ENCODE data around the gene LGR6. TPM values are rescaled to one million over a fixed set of nuclear protein-coding genes. Genes with fewer than 3 reads are reported as not detected.

LGR6 gene
- total and polyA plus RNA-seq, 2 of the 4 experiments (the other 2 are of a cell fraction), result not detected

DNA sequence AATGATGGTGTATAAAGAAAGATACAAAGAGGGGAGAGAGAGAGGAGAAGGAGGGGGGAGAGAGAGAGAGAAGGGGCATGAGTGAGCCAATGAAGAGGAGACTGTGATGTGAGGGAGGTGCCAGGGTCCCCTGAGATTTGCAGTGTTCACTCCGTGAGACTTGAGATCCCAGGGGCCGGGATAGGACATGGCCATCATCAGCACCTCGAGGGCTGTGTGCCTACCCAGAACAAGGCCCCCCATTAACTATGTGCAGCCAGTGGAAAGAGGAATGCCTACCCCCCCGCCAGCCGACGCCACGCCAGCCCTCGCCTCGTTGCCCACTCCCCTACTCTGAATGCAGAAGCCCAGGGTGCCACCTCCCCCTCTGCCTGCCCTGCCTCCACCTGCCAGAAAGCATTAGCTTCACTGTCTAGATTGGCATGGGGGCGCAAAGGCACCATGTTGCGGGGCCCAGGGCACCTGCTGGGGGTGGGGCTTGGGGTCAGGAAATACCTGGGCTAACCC is 14.8 kb downstream of the LGR6 start:
- no TSS peak for BruUV-seq (replicated peaks)
- dilution Hi-C loops (cut with HindIII; ENCODE audit: low sequenced_read_pairs, unreplicated experiment) (no loop called here), in situ Hi-C loops (cut with MboI; ENCODE audit: low sequenced_read_pairs) (no loop called here)

More for the DNA sequence above, 14.8 kb downstream of the LGR6 start:
- Histone ChIP-seq H2AK5ac (ENCODE audit: low read depth, low read length) (no peak overlapping the region), H4K91ac (ENCODE audit: insufficient read depth, low read depth, low read length) (no peak overlapping the region), H3K4me2 (ENCODE audit: low read depth, low read length) (no peak overlapping the region), H3K23ac (ENCODE audit: low read depth, low read length) (no peak overlapping the region), H2BK120ac (ENCODE audit: low read depth, low read length) (no peak overlapping the region), H2BK15ac (ENCODE audit: low read depth, low read length) (no peak overlapping the region), H3K14ac (replicated peaks; ENCODE audit: low read depth, low read length) (no peak overlapping the region), H4K20me1 (ENCODE audit: insufficient read depth, low read length) (no peaks in the 10 kb centered on the region), H3K4me3 (ENCODE audit: insufficient read depth, low read depth, low read length) (no peak overlapping the region), H2AK9ac (replicated peaks; ENCODE audit: low read depth, low read length, poor library complexity) (no peak overlapping the region), H3K4ac (ENCODE audit: low read depth, low read length) (no peak overlapping the region), H3K56ac (ENCODE audit: extremely low read depth, insufficient read depth, low read length) (no peak overlapping the region), H3K79me1 (ENCODE audit: low read depth in 1 of 2, low read length in 2 of 2) (no peaks in the 10 kb centered on the region), H2BK20ac (ENCODE audit: low read depth, low read length) (no peak overlapping the region), H3K27ac (ENCODE audit: insufficient read depth, low read length) (no peak overlapping the region), H3K9me3 (ENCODE audit: control insufficient read depth, insufficient read depth, low read length) (no peaks in the 10 kb centered on the region; the same call in 1 of the 2 replicates), H2BK5ac (ENCODE audit: low read depth, low read length, poor library complexity, severe bottlenecking) (no peak overlapping the region), H3K27me3 (ENCODE audit: control insufficient read depth, insufficient read depth, low read length) (peaks cover 55% of the 10 kb centered on the region), H2AFZ (replicated peaks; ENCODE audit: low read length, poor library complexity) (no peak overlapping the region), H3K9me1 (ENCODE audit: insufficient read depth, low read length) (no peaks in the 10 kb centered on the region), H4K5ac (ENCODE audit: low read depth, low read length) (no peak overlapping the region), H3K4me1 (ENCODE audit: control insufficient read depth, insufficient read depth, low read length) (no peaks in the 10 kb centered on the region), H3K9ac (ENCODE audit: low read depth, low read length) (no peak overlapping the region), H4K8ac (ENCODE audit: low read depth in 2 of 2, low read length in 2 of 2) (no peak overlapping the region), H3K18ac (ENCODE audit: low read depth, low read length) (no peak overlapping the region), H3K36me3 (ENCODE audit: control insufficient read depth, insufficient read depth, low read length) (no peaks in the 10 kb centered on the region)
- intact Hi-C loops (cut with micrococcal nuclease), result no loop called here
- TF ChIP-seq RAD21 (IDR thresholded peaks at IDR 0.05; ENCODE audit: low read length) (no peak), MAZ (IDR thresholded peaks at IDR 0.05; ENCODE audit: borderline replicate concordance, low read depth, low read length) (no peak), MAFK (IDR thresholded peaks at IDR 0.05; ENCODE audit: low read depth, low read length) (no peak)
- TF ChIP-seq, protein P1, sequence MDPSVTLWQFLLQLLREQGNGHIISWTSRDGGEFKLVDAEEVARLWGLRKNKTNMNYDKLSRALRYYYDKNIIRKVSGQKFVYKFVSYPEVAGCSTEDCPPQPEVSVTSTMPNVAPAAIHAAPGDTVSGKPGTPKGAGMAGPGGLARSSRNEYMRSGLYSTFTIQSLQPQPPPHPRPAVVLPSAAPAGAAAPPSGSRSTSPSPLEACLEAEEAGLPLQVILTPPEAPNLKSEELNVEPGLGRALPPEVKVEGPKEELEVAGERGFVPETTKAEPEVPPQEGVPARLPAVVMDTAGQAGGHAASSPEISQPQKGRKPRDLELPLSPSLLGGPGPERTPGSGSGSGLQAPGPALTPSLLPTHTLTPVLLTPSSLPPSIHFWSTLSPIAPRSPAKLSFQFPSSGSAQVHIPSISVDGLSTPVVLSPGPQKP (IDR thresholded peaks at IDR 0.05; ENCODE audit: borderline replicate concordance, low read depth, low read length), result no peak
- CTCF ChIA-PET, result no interaction called here
- 40% methylated on average over 1 of the region's 11 CpGs; no CpG with 5 or more reads in 1 of the 2 experiments for WGBS, 2 experiments (ENCODE audit: extremely low coverage in 2 of 2, insufficient read length in 1 of 2)
- ATAC-seq (ENCODE audit: low read depth) (no peak), DNase-seq (no peak)
- POLR2A ChIA-PET (ENCODE audit: unreplicated experiment), result no interaction called here
